GM13976 (cell line): ENCODE measurements around the gene ASXL1.
"Not testable (repeated sequence)": the region's sequence is repeated elsewhere in the genome, so short reads cannot be mapped to it uniquely, and the experiment has no call there.

Experiments used
- DNase-seq: peaks from one replicate; pipeline ENCODE4 v3.0.0; 2012; ENCODE audit warnings: low spot score
- in situ Hi-C: fragments of 300-500 bp; cut with MboI; formaldehyde crosslinking; loops from one replicate; pipeline ENCODE4 v1.12.0; 2022; ENCODE audit warnings: low sequenced_read_pairs, mixed read lengths, inconsistent platforms; ENCODE audit not compliant: unreplicated experiment
- TF ChIP-seq, protein P1 (sequence below): IDR thresholded peaks from 2 replicates; pipeline ENCODE4 v1.5.1; 2012; ENCODE audit warnings: borderline replicate concordance, mild to moderate bottlenecking; ENCODE audit not compliant: insufficient read depth; ENCODE audit errors: extremely low read depth, missing control alignments, control extremely low read depth

ASXL1 gene

DNA sequence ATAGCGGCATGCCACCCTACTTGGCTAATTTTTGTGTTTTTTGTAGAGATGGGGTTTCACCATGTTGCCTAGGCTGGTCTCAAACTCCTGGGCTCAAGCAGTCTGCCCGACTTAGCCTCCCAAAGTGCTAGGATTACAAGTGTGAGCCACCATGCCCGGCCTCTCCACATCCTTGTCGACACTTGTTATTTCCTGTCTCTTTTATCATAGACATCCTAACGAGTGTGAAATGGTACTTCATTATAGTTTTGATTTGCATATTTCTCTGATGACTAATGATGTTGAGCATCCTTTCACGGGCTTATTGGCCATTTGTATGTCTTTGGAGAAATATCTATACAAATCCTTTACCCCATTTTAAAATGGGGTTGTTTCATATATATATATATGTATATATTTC, 39.0 kb upstream of the ASXL1 start:
- no peak for DNase-seq
- TF ChIP-seq, protein P1, sequence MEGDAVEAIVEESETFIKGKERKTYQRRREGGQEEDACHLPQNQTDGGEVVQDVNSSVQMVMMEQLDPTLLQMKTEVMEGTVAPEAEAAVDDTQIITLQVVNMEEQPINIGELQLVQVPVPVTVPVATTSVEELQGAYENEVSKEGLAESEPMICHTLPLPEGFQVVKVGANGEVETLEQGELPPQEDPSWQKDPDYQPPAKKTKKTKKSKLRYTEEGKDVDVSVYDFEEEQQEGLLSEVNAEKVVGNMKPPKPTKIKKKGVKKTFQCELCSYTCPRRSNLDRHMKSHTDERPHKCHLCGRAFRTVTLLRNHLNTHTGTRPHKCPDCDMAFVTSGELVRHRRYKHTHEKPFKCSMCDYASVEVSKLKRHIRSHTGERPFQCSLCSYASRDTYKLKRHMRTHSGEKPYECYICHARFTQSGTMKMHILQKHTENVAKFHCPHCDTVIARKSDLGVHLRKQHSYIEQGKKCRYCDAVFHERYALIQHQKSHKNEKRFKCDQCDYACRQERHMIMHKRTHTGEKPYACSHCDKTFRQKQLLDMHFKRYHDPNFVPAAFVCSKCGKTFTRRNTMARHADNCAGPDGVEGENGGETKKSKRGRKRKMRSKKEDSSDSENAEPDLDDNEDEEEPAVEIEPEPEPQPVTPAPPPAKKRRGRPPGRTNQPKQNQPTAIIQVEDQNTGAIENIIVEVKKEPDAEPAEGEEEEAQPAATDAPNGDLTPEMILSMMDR: no peak
- in situ Hi-C loops: no loop called here

DNA sequence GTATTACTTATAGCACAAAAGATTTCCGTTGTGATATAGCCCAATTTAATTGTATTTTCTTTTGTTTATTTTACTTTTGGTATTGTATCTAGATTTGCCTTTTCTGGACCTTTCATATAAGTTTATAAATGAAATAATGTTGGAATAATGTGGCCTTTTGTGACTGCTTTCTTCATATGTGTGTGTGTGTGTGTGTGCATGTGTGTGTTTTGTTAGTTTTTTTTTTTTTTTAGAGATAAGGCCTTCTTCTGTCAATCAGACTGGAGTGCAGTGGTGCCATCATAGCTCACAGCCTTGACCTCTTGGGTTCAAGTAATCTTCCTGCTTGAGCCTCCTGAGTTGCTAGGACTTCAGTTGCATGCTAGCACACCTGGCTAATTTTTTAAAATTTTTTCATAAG, 37.8 kb upstream of the ASXL1 start:
- TF ChIP-seq, protein P1: no peak
- in situ Hi-C loops: no loop called here
- no peak for DNase-seq

DNA sequence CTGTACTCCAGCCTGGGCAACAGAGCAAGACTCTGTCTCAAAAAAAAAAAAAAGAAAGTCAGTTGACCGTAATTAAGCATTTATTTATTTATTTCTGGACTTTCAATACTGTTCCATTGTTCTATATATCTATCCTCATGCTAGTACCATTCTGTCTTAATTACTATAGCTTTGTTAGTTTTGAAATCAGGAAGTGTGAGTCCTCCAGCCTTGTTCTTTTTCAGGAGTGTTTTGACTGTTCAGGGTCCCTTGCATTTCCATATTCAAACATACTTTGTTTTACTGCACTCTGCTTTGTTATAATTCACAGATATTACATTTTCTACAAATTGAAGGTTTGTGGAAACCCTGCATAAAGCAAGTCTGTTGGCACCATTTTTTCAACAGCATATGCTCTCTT, 36.7 kb upstream of the ASXL1 start:
- in situ Hi-C loops: no loop called here
- no peak for DNase-seq
- TF ChIP-seq, protein P1: no peak

DNA sequence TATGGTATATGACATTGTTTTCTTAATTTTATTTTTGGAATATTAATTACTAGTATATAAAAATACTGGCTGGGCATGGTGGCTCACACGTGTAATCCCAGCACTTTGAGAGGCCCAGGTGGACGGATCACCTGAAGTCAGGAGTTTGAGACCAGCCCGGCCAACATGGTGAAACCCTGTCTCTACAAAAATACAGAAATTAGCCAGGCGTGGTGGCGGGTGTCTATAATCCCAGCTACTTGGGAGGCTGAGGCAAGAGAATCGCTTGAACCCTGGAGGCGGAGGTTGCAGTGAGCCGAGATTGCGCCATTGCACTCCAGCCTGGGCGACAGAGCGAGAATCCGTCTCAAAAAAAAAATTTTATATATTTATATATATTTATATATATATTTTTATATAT, 35.9 kb upstream of the ASXL1 start:
- in situ Hi-C loops: not testable (repeated sequence)

DNA sequence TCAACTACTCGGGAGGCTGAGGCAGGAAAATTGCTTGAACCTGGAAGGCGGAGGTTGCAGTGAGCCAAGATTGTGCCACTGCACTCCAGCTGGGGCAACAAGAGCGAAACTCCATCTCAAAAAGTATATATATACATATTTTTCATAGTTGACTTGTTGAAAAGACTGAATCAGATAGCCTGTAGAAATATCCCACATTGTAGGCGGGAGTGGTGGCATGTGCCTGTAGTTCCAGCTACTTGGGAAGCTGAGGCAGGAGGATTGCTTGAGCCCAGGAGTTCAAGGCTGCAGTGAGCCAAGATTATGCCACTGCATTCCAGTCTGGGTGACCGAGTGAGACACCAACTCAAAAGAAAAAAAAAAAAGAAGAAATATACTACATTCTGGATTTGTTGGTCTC, 34.4 kb upstream of the ASXL1 start:
- DNase-seq, in situ Hi-C loops: not testable (repeated sequence)

More for the DNA sequence above, 35.9 kb upstream of the ASXL1 start:
- not testable (repeated sequence) for DNase-seq

DNA sequence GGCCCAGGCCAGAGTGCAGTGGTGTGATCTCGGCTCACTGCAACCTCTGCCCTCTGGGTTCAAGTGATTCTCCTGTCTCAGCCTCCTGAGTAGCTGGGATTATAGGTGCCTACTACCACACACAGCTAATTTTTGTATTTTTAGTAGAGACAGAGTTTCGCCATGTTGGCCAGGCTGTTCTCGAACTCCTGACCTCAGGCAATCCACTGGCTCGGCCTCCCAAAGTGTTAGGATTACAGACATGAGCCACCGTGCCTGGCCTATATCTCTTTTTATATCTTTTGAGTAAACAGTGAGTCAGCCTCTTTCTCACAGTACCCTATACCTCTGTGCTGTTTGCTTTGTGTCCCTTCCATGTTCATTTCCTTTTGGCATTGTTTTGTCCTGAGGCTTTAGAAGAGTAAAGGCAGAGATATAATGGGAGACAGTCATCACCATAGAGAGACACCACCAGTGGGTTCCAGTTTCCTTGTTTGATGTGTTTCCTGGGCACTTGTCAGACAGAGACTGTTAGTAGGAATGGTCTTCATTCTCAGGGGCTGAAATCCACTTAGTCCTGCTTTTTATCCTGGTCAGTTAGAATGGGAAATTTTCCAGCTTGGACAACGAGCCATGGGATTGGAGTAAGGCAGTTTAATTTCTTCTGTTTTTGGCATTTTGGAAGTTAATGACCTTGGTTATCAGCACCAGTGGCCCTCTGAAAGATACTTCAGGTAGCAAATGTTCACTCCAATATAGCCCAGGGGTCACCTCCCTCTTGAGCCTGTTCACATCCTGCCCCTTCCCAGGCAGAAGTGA, 32.2 kb upstream of the ASXL1 start:
- TF ChIP-seq, protein P1: no peak
- in situ Hi-C loops: no loop called here
- DNase-seq: no peak

DNA sequence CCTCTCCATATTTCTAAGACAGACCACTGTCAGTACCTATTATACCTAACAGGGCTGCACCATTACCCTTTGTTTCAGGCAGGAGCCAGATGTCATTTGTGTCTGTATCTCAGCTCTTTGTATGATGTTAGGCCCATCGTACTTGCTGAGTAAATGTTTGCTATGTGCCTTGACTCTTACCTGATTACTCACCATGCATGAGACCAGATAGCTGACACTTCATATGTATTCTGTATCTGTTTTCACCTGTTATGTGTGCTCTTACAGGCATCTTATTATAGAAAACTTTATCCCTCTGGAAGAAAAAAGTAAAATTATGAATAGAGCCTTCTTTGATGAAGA, 31.7 kb upstream of the ASXL1 start:
- TF ChIP-seq, protein P1: no peak
- in situ Hi-C loops: no loop called here
- no peak for DNase-seq
